Lower leg skin (tissue), 3 donors: ENCODE data around the gene NCOA3.

ENCODE experiments used
- CTCF ChIP-seq, 3 donors: fragments of 450-650 bp; IDR thresholded peaks; one replicate each; pipeline ENCODE4 v1.5.1; 2016; ENCODE audit warnings: antibody characterized with exemption in 3 of 3, mild to moderate bottlenecking in 3 of 3, moderate library complexity in 2 of 3
- POLR2A ChIP-seq, 2 donors: fragments of 450-650 bp; IDR thresholded peaks; one replicate each; pipeline ENCODE4 v1.6.1; 2016 to 2017; ENCODE audit warnings: antibody characterized with exemption in 2 of 2, mild to moderate bottlenecking in 1 of 2, moderate library complexity in 1 of 2

GRCh38 chr20:47493963-47494293 is 7.8 kb upstream of the NCOA3 start:
- no peak for TF ChIP-seq CTCF (IDR thresholded peaks at IDR 0.05)
- TF ChIP-seq POLR2A (IDR thresholded peaks at IDR 0.05): no peak
